Measurements from ENCODE around the gene CCT2. TPM values are rescaled to one million over a fixed set of nuclear protein-coding genes. Genes with fewer than 3 reads are reported as not detected.

The CCT2 gene
- 100 to 1,000 TPM; 131 to 135 TPM for total RNA-seq

DNA sequence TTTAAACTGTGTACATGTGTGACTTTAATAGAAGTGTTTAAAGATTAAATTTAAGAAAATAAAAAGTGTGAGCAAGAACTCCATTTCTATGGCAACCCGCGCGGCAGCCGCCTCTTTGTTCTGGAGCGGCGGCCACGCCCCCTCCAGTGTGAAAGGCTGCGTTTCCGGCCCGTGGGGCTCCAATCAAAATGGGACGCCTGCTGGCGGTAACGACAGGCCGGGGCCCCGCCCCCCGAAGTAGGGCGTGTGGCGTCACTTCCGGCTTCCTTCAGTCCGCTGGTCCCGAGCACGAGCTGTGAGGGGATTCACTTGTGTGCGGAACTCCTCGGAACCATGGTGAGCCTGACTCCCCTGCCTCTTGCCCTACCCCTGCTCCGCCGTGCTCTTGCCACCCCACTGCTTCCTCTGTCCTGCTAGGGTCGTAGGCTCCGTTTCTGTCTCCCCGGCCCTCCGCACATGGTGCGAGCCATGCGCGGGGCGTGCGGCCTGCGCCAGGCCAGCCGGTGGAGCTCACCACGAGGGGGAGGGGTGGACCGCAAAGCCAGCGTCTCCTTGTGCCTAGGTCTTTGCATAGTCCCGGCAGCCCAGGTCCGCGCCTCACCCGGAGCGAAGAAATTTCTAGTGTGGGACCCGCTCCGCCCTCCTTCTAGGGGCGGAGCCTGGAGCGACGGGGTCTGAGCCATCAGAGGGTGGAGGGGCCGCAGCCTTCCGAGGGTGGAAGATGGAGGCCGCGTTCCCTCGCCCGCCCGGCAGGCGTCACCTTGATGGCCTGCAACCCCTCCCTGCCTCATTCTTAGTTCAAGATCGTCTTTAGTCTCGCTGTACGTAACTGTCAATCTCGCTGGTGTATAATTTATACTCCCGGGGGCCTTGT is at the start of gene CCT2:
CCT2 (plus strand) TSS at position 271 of the 874 bp plus-strand sequence; CDS start at position 334, 63 bp downstream.
- peak within 1 kb of the TSS; percentile 94 for H3K4me3 Mint-ChIP-seq
- peaks cover 33% of the 10 kb centered on the region for H3K4me1 Mint-ChIP-seq
- CTCF ChIA-PET, result interaction anchor here (1.2 to 1.7 kb wide), 5 partner anchors 13 to 331 kb away, joined by 4 to 16 read pairs (median 6); no protein-coding TSS in a partner anchor
- POLR2A ChIA-PET, result interaction anchor here (0.8 to 2.0 kb wide), 10 partner anchors 9 to 975 kb away, joined by 3 to 17 read pairs (median 4); partner anchors contain the start of genes CNOT2, FRS2 and RAP1B
- DNase-seq, result peak; percentile 96
- H3K27me3 Mint-ChIP-seq, result no peaks in the 10 kb centered on the region
- no peaks in the 10 kb centered on the region for H3K9me3 Mint-ChIP-seq
- peaks cover 37% of the 10 kb centered on the region for H3K36me3 Mint-ChIP-seq (ENCODE audit: low read depth)
- peak within 1 kb of the TSS; percentile 89 for H3K27ac Mint-ChIP-seq

GRCh38 chr12:69540987-69541386 is 44.3 kb upstream of the CCT2 start:
- H3K27ac Mint-ChIP-seq, result no peak overlapping the region
- H3K4me1 Mint-ChIP-seq, result peaks cover 3% of the 10 kb centered on the region
- H3K4me3 Mint-ChIP-seq, result no peak overlapping the region
- peaks cover 34% of the 10 kb centered on the region for H3K36me3 Mint-ChIP-seq (ENCODE audit: low read depth)
- ChIA-PET POLR2A (no interaction called here), CTCF (no interaction called here)
- no peaks in the 10 kb centered on the region for H3K27me3 Mint-ChIP-seq
- no peak for DNase-seq
- peaks cover 9% of the 10 kb centered on the region for H3K9me3 Mint-ChIP-seq

DNA sequence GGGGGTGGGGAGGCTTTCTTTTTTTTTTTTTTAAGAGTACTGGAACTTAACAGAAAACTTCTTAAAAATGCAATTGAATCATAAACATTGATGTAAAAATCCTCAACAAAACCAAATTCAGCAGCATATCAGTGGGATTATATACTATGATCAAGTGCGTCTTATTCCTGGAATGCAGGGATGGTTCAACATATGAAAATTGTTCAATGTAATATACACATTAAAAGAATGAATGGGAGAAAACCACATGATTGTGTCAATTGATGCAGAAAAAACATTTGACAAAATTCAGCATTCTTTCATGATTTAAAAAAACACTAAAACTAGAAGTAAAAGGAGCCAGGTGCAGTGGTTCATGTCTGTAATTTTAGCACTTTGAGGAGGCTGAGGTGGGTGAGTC is 41.2 kb upstream of the CCT2 start:
- CTCF ChIA-PET, result no interaction called here

DNA sequence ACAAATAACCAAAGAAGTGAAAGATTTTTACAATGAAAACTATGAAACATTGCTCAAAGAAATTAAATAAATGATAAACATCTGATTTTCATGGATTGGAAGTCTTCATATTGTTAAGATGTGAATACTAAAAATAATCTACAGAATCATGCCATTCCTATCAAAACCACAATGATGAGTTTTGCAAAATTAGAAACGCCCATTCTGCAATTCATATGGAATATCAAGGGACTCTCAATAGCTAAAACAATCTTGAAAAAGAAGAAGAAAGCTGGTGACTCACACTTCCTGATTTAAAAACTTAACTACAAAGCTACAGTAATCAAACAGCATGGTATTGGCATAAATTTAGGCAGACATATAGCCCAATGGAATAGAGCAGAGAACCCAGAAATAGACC is 40.2 kb upstream of the CCT2 start:
- CTCF ChIA-PET, result interaction anchor here (0.7 kb wide), 1 partner anchor 157 kb away, joined by 3 read pairs; no protein-coding TSS in a partner anchor
- POLR2A ChIA-PET, result no interaction called here
- Mint-ChIP-seq H3K27ac (no peak overlapping the region), H3K4me1 (peaks cover 5% of the 10 kb centered on the region), H3K4me3 (no peak overlapping the region), H3K27me3 (no peaks in the 10 kb centered on the region), H3K36me3 (ENCODE audit: low read depth) (peaks cover 33% of the 10 kb centered on the region), H3K9me3 (peaks cover 14% of the 10 kb centered on the region)
- no peak for DNase-seq

More for the DNA sequence above, 41.2 kb upstream of the CCT2 start:
- Mint-ChIP-seq H3K4me3 (no peak overlapping the region), H3K27me3 (no peaks in the 10 kb centered on the region), H3K27ac (no peak overlapping the region), H3K9me3 (peaks cover 14% of the 10 kb centered on the region), H3K4me1 (peaks cover 5% of the 10 kb centered on the region), H3K36me3 (ENCODE audit: low read depth) (peaks cover 33% of the 10 kb centered on the region)
- DNase-seq, result no peak
- POLR2A ChIA-PET, result no interaction called here

- H3K27ac Mint-ChIP-seq, result no peak overlapping the region
- peaks cover 5% of the 10 kb centered on the region for H3K4me1 Mint-ChIP-seq
- peaks cover 28% of the 10 kb centered on the region for H3K36me3 Mint-ChIP-seq (ENCODE audit: low read depth)
- H3K9me3 Mint-ChIP-seq, result peaks cover 14% of the 10 kb centered on the region
- POLR2A ChIA-PET, result no interaction called here
- CTCF ChIA-PET, result no interaction called here
- no peak overlapping the region for H3K4me3 Mint-ChIP-seq
- DNase-seq, result no peak
- H3K27me3 Mint-ChIP-seq, result no peaks in the 10 kb centered on the region
These were observed 38.4 kb upstream of the CCT2 start for GRCh38 chr12:69546693-69547438.

DNA sequence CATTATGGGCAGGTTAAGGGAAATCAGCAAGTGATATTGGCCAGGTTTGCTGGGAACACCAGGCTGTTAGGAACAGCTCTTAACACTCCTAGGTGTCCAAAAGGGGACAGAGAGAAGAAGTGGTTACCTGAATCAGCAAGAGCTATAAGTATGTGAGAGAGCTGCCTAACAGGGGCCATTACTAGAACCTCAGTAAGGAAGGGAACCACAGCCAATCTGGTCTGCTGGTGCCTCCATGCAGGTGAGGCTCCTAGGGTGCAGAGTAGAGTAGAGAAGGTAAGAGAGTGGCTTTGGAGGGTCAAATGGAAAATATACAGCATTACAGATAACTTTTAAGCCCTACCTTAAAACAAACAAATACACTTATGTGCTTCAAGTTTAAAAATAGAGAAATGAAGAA is 36.6 kb upstream of the CCT2 start:
- DNase-seq, result no peak
- Mint-ChIP-seq H3K36me3 (ENCODE audit: low read depth) (peaks cover 19% of the 10 kb centered on the region), H3K4me1 (peaks cover 5% of the 10 kb centered on the region), H3K9me3 (peaks cover 9% of the 10 kb centered on the region), H3K27ac (no peak overlapping the region), H3K27me3 (no peaks in the 10 kb centered on the region), H3K4me3 (no peak overlapping the region)
- CTCF ChIA-PET, result interaction anchor here (1.6 kb wide), 1 partner anchor 22 kb away, joined by 8 read pairs; no protein-coding TSS in a partner anchor
- POLR2A ChIA-PET, result no interaction called here

DNA sequence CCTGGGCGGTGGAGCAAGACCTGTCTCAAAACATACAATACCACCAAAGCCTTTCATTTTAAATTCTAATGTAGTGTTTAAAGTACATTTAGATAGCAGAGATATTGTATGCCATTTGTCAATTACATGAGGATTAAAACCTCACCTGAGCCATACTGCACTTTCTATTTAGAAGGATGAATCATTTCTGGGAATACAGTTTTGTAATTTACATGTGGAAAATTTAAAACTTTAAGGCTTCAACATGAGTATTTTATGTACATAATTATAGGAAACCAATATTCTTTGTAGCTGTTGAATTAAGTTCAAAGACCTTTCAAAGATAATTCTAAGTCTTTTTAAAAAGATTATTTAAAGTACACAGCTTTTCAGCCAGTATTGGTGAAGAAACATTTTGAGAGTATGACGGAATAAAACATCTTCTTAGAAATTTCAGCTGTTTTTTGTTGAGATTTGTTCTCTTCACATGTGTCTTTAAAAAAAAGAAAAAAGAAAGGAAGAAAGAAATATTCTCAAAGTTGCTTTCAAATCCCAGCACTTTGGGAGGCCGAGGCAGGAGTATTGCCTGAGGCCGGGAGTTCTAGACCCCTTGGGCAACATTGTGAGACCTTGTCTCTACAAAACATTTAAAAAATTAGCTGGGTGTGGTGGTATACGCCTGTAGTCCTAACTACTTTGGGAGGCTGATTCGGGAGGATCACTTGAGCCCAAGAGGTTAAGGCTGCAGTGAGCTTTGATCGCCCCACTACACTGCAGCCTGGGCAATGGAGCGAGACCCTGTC is 34.5 kb upstream of the CCT2 start:
- Mint-ChIP-seq H3K4me3 (no peak overlapping the region), H3K27ac (no peak overlapping the region), H3K36me3 (ENCODE audit: low read depth) (peaks cover 7% of the 10 kb centered on the region), H3K9me3 (peaks cover 7% of the 10 kb centered on the region), H3K27me3 (no peaks in the 10 kb centered on the region), H3K4me1 (peaks cover 5% of the 10 kb centered on the region)
- CTCF ChIA-PET, result no interaction called here
- DNase-seq, result no peak
- POLR2A ChIA-PET, result no interaction called here

DNA sequence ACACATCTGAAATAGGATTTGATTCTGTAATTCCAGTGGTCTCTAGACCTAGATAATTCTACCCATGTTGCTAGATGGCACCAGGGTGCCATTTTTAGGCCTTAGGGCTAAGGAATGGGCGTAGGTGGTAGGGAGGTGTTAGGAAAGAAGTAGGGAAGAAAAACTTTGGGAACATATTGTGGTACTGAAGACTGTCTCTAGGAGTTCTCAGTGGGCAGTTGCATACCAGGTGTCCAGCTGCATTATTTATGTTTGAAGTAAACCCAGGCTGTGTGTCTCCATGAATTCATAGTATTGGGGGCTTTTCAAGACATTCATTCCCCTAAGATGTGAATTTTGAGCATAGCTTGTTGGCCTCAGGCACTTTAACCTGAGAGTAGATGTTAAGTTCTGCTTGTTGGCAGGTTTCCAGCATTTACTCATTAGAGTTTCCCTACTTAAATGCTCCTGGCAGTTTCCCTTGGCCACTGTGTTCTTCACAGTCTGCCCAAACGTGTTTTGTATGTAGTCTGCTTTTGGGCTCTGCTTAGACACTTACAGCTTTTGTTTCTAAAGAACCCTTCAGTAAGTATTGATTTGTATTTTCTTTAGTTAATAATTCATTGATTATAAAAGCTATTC is 31.5 kb upstream of the CCT2 start:
- Mint-ChIP-seq H3K9me3 (no peaks in the 10 kb centered on the region), H3K27me3 (no peaks in the 10 kb centered on the region), H3K27ac (no peak overlapping the region), H3K36me3 (ENCODE audit: low read depth) (no peaks in the 10 kb centered on the region), H3K4me1 (no peaks in the 10 kb centered on the region), H3K4me3 (no peak overlapping the region)
- POLR2A ChIA-PET, result no interaction called here
- no peak for DNase-seq
- CTCF ChIA-PET, result interaction anchor here (1.3 to 2.3 kb wide), 3 partner anchors 17 to 196 kb away, joined by 3 to 8 read pairs (median 3); no protein-coding TSS in a partner anchor

DNA sequence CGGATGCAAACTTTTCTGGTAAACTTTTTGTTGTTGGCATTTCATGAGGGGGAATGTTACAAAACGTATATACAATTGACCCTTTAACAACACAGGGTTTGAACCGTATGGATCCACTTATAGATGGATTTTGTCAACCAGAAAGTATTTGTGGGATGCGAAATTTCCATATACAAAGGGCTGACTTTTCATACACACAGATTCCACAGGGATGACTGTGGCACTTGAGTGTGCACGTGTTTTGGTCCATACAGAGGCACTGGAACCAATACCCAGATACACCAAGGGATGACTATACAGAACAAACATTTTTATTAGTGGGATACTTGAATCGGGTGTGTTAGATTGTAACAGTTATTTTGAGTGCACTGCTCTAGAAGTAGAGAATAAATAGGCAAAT is 29.8 kb upstream of the CCT2 start:
- Mint-ChIP-seq H3K9me3 (no peaks in the 10 kb centered on the region), H3K27ac (no peak overlapping the region), H3K4me3 (no peak overlapping the region), H3K36me3 (ENCODE audit: low read depth) (no peaks in the 10 kb centered on the region), H3K27me3 (no peaks in the 10 kb centered on the region), H3K4me1 (no peaks in the 10 kb centered on the region)
- ChIA-PET CTCF (interaction anchor here (1.3 to 2.3 kb wide), 2 partner anchors 15 to 53 kb away, joined by 3 to 8 read pairs; no protein-coding TSS in a partner anchor), POLR2A (no interaction called here)
- DNase-seq, result no peak

- no peaks in the 10 kb centered on the region for H3K27me3 Mint-ChIP-seq
- H3K36me3 Mint-ChIP-seq (ENCODE audit: low read depth), result no peaks in the 10 kb centered on the region
- no peaks in the 10 kb centered on the region for H3K9me3 Mint-ChIP-seq
- H3K27ac Mint-ChIP-seq, result no peak overlapping the region
- no peak overlapping the region for H3K4me3 Mint-ChIP-seq
- H3K4me1 Mint-ChIP-seq, result no peaks in the 10 kb centered on the region
- DNase-seq, result no peak
- CTCF ChIA-PET, result interaction anchor here (2.3 kb wide), 1 partner anchor 14 kb away, joined by 8 read pairs; no protein-coding TSS in a partner anchor
- POLR2A ChIA-PET, result no interaction called here
These were observed 28.9 kb upstream of the CCT2 start for GRCh38 chr12:69556383-69556782.

DNA sequence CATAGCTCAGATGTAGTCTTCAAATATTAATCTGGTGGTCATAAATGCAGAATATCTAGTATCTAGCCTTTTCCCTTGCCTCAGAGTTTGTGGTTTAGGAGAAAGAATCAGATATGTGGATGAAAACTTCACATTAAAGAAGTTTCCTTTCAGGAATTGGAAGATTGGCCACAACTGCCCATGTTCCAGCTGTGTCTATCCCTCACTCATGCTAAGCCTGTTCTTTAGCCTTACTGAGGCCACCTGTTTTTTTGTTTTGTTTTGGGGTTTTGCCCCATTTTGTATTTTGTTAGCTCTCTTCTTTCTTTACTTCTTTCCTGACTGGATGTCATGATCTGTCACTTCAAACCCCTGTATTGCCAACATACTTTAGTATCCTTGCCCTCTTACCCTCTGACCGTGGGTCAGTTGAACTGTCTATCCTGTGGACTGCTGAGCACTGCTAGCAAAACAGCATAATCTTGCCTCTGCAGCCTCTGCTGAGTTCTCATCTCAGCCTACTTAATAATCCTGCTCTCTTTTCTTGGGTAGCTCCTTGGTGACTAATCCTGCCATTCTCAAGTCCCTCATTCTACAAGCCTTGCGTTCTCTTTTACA is 22.0 kb upstream of the CCT2 start:
- Mint-ChIP-seq H3K4me3 (no peak overlapping the region), H3K27ac (no peak overlapping the region), H3K36me3 (ENCODE audit: low read depth) (peaks cover 2% of the 10 kb centered on the region), H3K9me3 (no peaks in the 10 kb centered on the region), H3K27me3 (no peaks in the 10 kb centered on the region), H3K4me1 (peaks cover 3% of the 10 kb centered on the region)
- ChIA-PET CTCF (interaction anchor here (0.8 to 1.3 kb wide), 2 partner anchors 8 to 206 kb away, joined by 4 to 7 read pairs; no protein-coding TSS in a partner anchor), POLR2A (interaction anchor here (1.7 kb wide), 1 partner anchor 29 kb away, joined by 4 read pairs; no protein-coding TSS in a partner anchor)
- no peak for DNase-seq

DNA sequence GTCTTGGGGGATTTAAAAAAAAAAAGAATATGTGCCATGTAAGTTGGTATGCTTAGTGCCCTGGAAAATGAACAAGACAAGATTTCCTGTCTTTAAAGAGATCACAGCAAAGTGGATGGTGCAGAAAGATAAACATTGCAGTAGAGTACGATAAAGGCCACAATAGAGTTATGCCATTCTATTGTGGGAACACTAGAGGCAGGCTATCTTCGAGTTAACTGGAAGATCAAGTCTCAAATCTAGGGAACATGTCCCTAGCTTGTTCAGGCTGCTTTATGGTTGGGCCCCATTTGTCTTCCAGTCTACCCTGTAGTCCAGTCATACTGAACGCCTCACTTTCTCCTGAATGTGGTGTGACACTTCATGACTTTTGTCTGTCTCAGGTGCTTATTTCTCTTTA is 18.7 kb upstream of the CCT2 start:
- Mint-ChIP-seq H3K4me1 (peaks cover 3% of the 10 kb centered on the region), H3K4me3 (no peak overlapping the region), H3K9me3 (no peaks in the 10 kb centered on the region), H3K36me3 (ENCODE audit: low read depth) (peaks cover 6% of the 10 kb centered on the region), H3K27me3 (no peaks in the 10 kb centered on the region), H3K27ac (no peak overlapping the region)
- ChIA-PET CTCF (interaction anchor here (1.0 to 1.1 kb wide), 2 partner anchors 14 to 52 kb away, joined by 3 read pairs; no protein-coding TSS in a partner anchor), POLR2A (no interaction called here)
- no peak for DNase-seq
